MCF 10A (cell line): ENCODE data around the gene TOLLIP. TPM values are rescaled to one million over a fixed set of nuclear protein-coding genes. Genes with fewer than 3 reads are reported as not detected.

Experiments
- BruUV-seq: library from RNA; stranded (reverse); fragments of 400-500 nt; replicated peaks from 2 replicates; lab custom pipeline; 2021; lab: Mats Ljungman, UMichigan
- CTCF ChIA-PET: fragments of 300-600 bp; sonication (Branson Sonifier 250); formaldehyde crosslinking; extraction: SDS; loops from one replicate; lab custom pipeline; 2021; ENCODE audit warnings: antibody characterized with exemption, inconsistent platforms; lab: Yijun Ruan, JAX
- POLR2A ChIA-PET: fragments of 300-600, 350-650 bp; sonication (Branson Sonifier 250); formaldehyde crosslinking; extraction: SDS; loops from one replicate; lab custom pipeline; 2020; ENCODE audit warnings: antibody characterized with exemption, inconsistent platforms; lab: Yijun Ruan, JAX
- DNase-seq: peaks from one replicate; pipeline ENCODE4 v3.0.0-alpha.2; 2018; ENCODE audit not compliant: unreplicated experiment
- H3K27ac Mint-ChIP-seq: one replicate; pipeline ENCODE4 v1.8.0; 2022; ENCODE audit warnings: mild to moderate bottlenecking, low read depth, mixed read lengths; ENCODE audit not compliant: unreplicated experiment
- H3K27me3 Mint-ChIP-seq: one replicate; pipeline ENCODE4 v1.8.0; 2022; ENCODE audit warnings: mixed read lengths; ENCODE audit not compliant: insufficient read depth, unreplicated experiment
- H3K36me3 Mint-ChIP-seq: one replicate; pipeline ENCODE4 v1.8.0; 2022; ENCODE audit warnings: mild to moderate bottlenecking, moderate library complexity, mixed read lengths; ENCODE audit not compliant: insufficient read depth, unreplicated experiment
- H3K4me1 Mint-ChIP-seq: one replicate; pipeline ENCODE4 v1.8.0; 2022; ENCODE audit warnings: mixed read lengths; ENCODE audit not compliant: insufficient read depth, unreplicated experiment
- H3K4me3 Mint-ChIP-seq: one replicate; pipeline ENCODE4 v1.8.0; 2022; ENCODE audit warnings: mild to moderate bottlenecking, moderate library complexity, mixed read lengths; ENCODE audit not compliant: unreplicated experiment
- H3K9me3 Mint-ChIP-seq: one replicate; pipeline ENCODE4 v1.8.0; 2022; ENCODE audit warnings: mixed read lengths; ENCODE audit not compliant: unreplicated experiment
- CTCF ChIP-seq: fragments of 200-600 bp; IDR thresholded peaks from one replicate; pipeline ENCODE4 v1.8.0; 2022; ENCODE audit warnings: antibody characterized with exemption, mild to moderate bottlenecking; ENCODE audit not compliant: unreplicated experiment
- intact Hi-C: fragments of 100-400 bp; cut with micrococcal nuclease; formaldehyde crosslinking; loops from 2 replicates; pipeline ENCODE4 v1.14.1; 2022
- total RNA-seq: library from RNA; stranded (reverse); gene quantifications from 2 replicates; pipeline ENCODE4 v1.2.3, GENCODE V29; 2022

The TOLLIP gene
- total RNA-seq, 1 experiment from 2014 or later, result 58.8 TPM

DNA sequence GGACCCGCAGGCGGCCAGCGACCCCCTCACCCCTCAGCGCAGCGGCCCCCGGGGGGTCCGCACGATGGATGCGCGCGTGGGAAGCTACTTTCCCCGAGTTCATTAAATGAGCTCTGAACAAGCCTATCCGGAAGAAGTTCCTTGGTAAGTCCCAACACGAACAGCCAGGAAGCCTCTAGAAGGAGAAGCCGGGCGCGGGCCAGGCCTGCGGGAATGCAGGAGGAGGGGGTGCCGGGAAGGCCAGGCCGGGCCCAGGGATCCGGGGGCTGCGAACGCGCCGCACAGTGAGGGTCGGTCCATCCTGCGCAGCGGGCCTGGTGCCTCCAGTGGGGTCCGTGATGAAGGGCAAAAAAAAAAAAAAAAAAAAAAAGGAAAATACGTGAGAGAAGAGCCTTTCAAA, 36.9 kb downstream of the TOLLIP start:
- CTCF ChIA-PET, result no interaction called here
- no peak for DNase-seq
- Mint-ChIP-seq H3K9me3 (no peaks in the 10 kb centered on the region), H3K27ac (no peak overlapping the region), H3K4me1 (no peaks in the 10 kb centered on the region), H3K27me3 (no peaks in the 10 kb centered on the region), H3K36me3 (peaks cover 22% of the 10 kb centered on the region), H3K4me3 (no peak overlapping the region)
- no peak for TF ChIP-seq CTCF
- intact Hi-C loops, result no loop called here
- BruUV-seq, result no TSS peak
- POLR2A ChIA-PET, result no interaction called here

DNA sequence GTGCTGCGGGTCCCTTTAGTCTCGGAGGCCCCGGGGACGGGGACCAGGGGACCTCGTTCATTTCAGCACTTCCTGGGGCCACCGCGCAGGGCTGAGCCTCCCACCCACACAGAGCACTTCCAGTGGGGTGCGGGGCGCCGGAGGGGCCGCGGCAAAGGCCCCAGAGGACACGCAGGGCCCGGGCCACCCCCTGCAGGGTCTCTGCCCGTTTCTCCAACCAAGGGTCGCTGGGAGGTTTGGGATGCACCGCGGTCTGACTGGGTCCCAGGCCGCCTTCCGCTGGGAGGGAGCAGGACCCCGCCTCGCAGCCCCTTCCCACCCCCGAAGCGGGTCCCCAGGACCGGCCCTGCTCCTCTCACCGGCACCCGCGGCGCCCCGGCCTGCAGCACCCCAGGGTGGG, 37.5 kb downstream of the TOLLIP start:
- no TSS peak for BruUV-seq
- Mint-ChIP-seq H3K27ac (no peak overlapping the region), H3K4me3 (no peak overlapping the region), H3K36me3 (peaks cover 17% of the 10 kb centered on the region), H3K4me1 (no peaks in the 10 kb centered on the region), H3K9me3 (no peaks in the 10 kb centered on the region), H3K27me3 (no peaks in the 10 kb centered on the region)
- no peak for TF ChIP-seq CTCF
- no peak for DNase-seq
- ChIA-PET POLR2A (no interaction called here), CTCF (no interaction called here)
- intact Hi-C loops, result no loop called here

- peaks cover 12% of the 10 kb centered on the region for H3K36me3 Mint-ChIP-seq
- POLR2A ChIA-PET, result interaction anchor here (1.3 kb wide), 1 partner anchor 39 kb away, joined by 3 read pairs; no protein-coding TSS in a partner anchor
- CTCF ChIA-PET, result no interaction called here
- TF ChIP-seq CTCF, result no peak
- intact Hi-C loops, result no loop called here
- no peak overlapping the region for H3K4me3 Mint-ChIP-seq
- no TSS peak for BruUV-seq
- no peaks in the 10 kb centered on the region for H3K4me1 Mint-ChIP-seq
- H3K9me3 Mint-ChIP-seq, result no peaks in the 10 kb centered on the region
- no peak overlapping the region for H3K27ac Mint-ChIP-seq
- no peak for DNase-seq
- H3K27me3 Mint-ChIP-seq, result no peaks in the 10 kb centered on the region
Observed at GRCh38 chr11:1271406-1271805, 38.0 kb downstream of the TOLLIP start.

- no peaks in the 10 kb centered on the region for H3K4me1 Mint-ChIP-seq
- H3K36me3 Mint-ChIP-seq, result peaks cover 8% of the 10 kb centered on the region
- H3K27me3 Mint-ChIP-seq, result no peaks in the 10 kb centered on the region
- intact Hi-C loops, result no loop called here
- no peaks in the 10 kb centered on the region for H3K9me3 Mint-ChIP-seq
- TF ChIP-seq CTCF, result no peak
- no peak overlapping the region for H3K27ac Mint-ChIP-seq
- no peak for DNase-seq
- CTCF ChIA-PET, result no interaction called here
- BruUV-seq, result no TSS peak
- no peak overlapping the region for H3K4me3 Mint-ChIP-seq
- POLR2A ChIA-PET, result interaction anchor here (1.3 kb wide), 1 partner anchor 39 kb away, joined by 3 read pairs; no protein-coding TSS in a partner anchor
Observed at GRCh38 chr11:1271002-1271401, 38.4 kb downstream of the TOLLIP start.
